ENCODE results near the gene KRT74. TPM values are rescaled to one million over a fixed set of nuclear protein-coding genes. Genes with fewer than 3 reads are reported as not detected.

KRT74 gene
- total RNA-seq, 1 donor from 2014 or later = not detected

DNA sequence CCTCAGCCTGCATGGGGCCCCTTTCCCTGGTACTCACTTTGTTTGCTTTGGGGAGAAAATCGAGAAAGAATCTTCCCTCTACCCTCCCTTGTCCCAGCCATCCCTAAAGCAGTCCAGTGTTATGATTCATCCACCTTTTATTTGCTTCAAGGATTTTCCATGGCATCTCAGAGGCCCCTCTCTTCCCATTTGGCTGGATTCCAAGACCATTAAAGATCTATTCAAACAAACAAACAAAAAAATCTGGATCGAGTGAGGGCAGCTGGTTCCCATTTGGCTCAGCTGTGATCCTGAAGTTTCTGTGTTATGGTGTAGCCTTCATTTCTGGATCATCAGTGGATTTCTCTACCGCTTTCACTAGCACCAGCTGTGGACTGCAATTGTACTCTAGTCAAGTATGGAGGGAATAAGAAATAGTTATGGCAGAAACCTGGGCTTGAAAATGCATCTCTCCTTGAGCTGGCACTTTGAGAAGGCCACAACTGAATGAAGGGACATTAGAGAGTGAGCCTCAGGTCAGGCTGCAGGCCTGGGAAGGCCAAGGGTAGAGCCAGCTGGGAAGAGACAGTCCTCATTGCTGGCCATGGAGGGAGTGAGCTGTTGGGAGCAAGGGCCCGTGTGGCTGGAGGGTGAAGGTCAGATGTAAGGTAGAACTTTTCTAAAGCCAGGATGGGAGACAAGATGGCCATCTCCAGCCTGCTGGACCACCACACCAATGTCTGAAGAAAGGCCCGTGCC lies 34.4 kb downstream of the KRT74 start:
- Mint-ChIP-seq H3K9me3 (no peaks in the 10 kb centered on the region), H3K27ac (no peak overlapping the region), H3K4me1 (ENCODE audit: low read depth) (peaks cover 6% of the 10 kb centered on the region), H3K36me3 (ENCODE audit: low read depth) (no peaks in the 10 kb centered on the region), H3K4me3 (no peak overlapping the region), H3K27me3 (ENCODE audit: insufficient read depth) (peaks cover 7% of the 10 kb centered on the region)
- intact Hi-C loops (cut with micrococcal nuclease) = no loop called here
- no peak for DNase-seq (ENCODE audit: low spot score)

DNA sequence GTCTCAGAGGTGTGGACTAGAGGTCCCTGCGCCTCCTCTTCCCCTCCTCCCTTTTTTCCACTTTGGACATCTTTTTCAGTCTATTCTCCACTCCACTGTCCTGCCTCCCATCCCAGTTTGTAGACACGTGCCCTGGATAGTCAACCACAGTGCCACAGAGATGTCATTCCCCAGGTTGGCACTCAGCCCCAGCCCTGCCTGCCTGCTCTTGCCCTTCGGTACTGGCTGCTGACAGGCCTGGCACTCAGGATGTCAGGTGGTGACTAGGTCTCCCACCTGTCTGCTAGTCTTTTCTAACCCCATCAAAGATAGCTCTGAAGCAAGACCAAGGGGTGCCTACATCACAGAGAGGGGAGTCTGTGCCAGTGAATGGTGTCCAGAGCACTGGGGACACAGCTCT lies 36.5 kb downstream of the KRT74 start:
- Mint-ChIP-seq H3K27me3 (ENCODE audit: insufficient read depth) (peaks cover 7% of the 10 kb centered on the region), H3K9me3 (no peaks in the 10 kb centered on the region), H3K36me3 (ENCODE audit: low read depth) (no peaks in the 10 kb centered on the region), H3K4me1 (ENCODE audit: low read depth) (no peaks in the 10 kb centered on the region), H3K27ac (no peak overlapping the region), H3K4me3 (no peak overlapping the region)
- DNase-seq (ENCODE audit: low spot score) = no peak
- intact Hi-C loops (cut with micrococcal nuclease) = no loop called here

DNA sequence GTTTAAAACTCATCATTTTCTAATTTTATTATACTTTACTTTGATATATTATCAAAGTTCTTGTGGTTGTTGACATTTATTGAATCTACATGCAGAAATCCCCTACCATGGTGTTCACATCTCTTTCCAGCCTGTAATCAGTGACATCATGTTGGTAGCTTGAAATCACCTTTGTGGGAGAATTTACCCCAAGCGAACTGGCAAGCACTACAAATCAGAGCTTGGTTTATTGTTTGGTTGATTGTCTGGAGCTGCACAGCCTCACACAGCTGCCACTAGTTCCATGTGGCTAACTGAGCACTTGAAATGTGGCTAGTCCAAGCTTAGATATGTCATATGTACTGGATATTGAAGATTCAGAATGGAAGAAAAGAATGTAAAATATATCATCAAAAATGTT lies 38.1 kb downstream of the KRT74 start:
- Mint-ChIP-seq H3K4me1 (ENCODE audit: low read depth) (no peaks in the 10 kb centered on the region), H3K36me3 (ENCODE audit: low read depth) (no peaks in the 10 kb centered on the region), H3K27me3 (ENCODE audit: insufficient read depth) (peaks cover 7% of the 10 kb centered on the region), H3K27ac (no peak overlapping the region), H3K4me3 (no peak overlapping the region), H3K9me3 (no peaks in the 10 kb centered on the region)
- DNase-seq (ENCODE audit: low spot score) = no peak
- intact Hi-C loops (cut with micrococcal nuclease) = no loop called here

- DNase-seq (ENCODE audit: low spot score) = no peak
- Mint-ChIP-seq H3K36me3 (ENCODE audit: low read depth) (no peaks in the 10 kb centered on the region), H3K27me3 (ENCODE audit: insufficient read depth) (peaks cover 7% of the 10 kb centered on the region), H3K9me3 (no peaks in the 10 kb centered on the region), H3K4me1 (ENCODE audit: low read depth) (no peaks in the 10 kb centered on the region), H3K4me3 (no peak overlapping the region), H3K27ac (no peak overlapping the region)
- intact Hi-C loops (cut with micrococcal nuclease) = no loop called here
These were observed 39.2 kb downstream of the KRT74 start for GRCh38 chr12:52534482-52534881.

DNA sequence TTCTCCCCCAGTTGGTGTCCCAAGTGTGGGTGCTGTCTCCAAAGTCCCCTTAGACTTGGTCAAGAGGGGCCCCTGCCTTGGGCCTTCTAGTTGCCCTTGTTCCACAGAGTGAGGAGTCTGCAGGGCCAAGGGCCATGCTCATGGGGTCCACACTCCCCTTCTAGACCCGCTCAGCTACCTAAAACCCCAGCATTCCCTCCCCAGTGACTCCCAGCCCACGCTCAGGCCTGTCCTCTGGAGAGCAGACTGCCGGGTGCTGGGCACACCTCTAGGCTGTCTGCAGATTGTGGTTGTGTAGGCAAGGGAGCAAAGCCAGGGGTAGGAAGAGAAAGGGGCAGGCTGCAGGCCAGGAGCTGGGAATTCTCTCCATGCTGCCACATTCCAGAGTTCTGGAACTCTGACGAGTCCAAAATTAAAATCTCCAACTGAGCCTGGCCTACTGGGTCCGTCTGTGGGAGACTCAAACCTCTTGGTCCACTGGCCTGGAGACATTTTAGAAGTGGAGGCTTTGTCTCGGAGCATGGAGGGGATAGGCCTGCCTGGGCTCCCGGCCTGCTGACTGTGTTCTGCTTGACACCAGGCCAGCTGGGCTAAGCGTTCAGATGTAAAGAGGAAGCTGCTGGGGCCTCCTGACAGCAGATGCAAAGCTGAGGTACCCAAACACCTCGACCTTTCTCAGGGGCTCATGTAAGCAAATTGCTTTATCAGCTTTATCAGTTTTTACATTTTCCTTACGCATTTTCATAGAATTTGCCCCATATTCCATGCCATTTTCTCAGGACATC lies 39.8 kb downstream of the KRT74 start:
- no peaks in the 10 kb centered on the region for H3K36me3 Mint-ChIP-seq (ENCODE audit: low read depth)
- H3K9me3 Mint-ChIP-seq = no peaks in the 10 kb centered on the region
- intact Hi-C loops (cut with micrococcal nuclease) = no loop called here
- no peak overlapping the region for H3K27ac Mint-ChIP-seq
- no peak for DNase-seq (ENCODE audit: low spot score)
- H3K27me3 Mint-ChIP-seq (ENCODE audit: insufficient read depth) = peaks cover 7% of the 10 kb centered on the region
- H3K4me1 Mint-ChIP-seq (ENCODE audit: low read depth) = no peaks in the 10 kb centered on the region
- H3K4me3 Mint-ChIP-seq = no peak overlapping the region

DNA sequence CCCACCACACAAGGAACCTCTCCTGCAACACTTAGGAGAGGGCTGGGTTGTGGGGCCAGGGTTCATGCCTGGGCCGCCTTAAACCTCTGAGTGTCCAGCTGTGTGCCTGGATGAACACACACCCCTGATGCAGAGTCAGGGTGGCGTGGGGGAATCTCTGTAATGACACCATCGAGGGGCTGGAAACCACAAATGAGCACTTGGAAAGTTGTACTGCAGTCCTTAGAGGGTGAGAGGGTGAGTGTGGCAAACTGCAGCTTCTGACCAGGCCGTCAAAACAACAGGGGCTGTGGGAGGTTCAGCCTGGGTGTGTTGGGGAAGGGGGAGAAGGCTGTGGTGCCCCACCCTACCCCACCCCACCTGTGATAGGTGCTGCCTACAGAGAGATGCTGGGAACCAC lies 41.0 kb downstream of the KRT74 start:
- Mint-ChIP-seq H3K27me3 (ENCODE audit: insufficient read depth) (peaks cover 2% of the 10 kb centered on the region), H3K36me3 (ENCODE audit: low read depth) (no peaks in the 10 kb centered on the region), H3K4me1 (ENCODE audit: low read depth) (no peaks in the 10 kb centered on the region), H3K9me3 (no peaks in the 10 kb centered on the region), H3K27ac (no peak overlapping the region), H3K4me3 (no peak overlapping the region)
- intact Hi-C loops (cut with micrococcal nuclease) = no loop called here
- DNase-seq (ENCODE audit: low spot score) = no peak

GRCh38 chr12:52531566-52532300 lies 41.9 kb downstream of the KRT74 start:
- intact Hi-C loops (cut with micrococcal nuclease) = no loop called here
- no peaks in the 10 kb centered on the region for H3K36me3 Mint-ChIP-seq (ENCODE audit: low read depth)
- no peaks in the 10 kb centered on the region for H3K27me3 Mint-ChIP-seq (ENCODE audit: insufficient read depth)
- DNase-seq (ENCODE audit: low spot score) = no peak
- H3K9me3 Mint-ChIP-seq = no peaks in the 10 kb centered on the region
- no peak overlapping the region for H3K4me3 Mint-ChIP-seq
- no peaks in the 10 kb centered on the region for H3K4me1 Mint-ChIP-seq (ENCODE audit: low read depth)
- no peak overlapping the region for H3K27ac Mint-ChIP-seq

- H3K9me3 Mint-ChIP-seq = no peaks in the 10 kb centered on the region
- H3K27me3 Mint-ChIP-seq (ENCODE audit: insufficient read depth) = no peaks in the 10 kb centered on the region
- H3K4me3 Mint-ChIP-seq = no peak overlapping the region
- no peaks in the 10 kb centered on the region for H3K36me3 Mint-ChIP-seq (ENCODE audit: low read depth)
- no peak overlapping the region for H3K27ac Mint-ChIP-seq
- intact Hi-C loops (cut with micrococcal nuclease) = no loop called here
- no peaks in the 10 kb centered on the region for H3K4me1 Mint-ChIP-seq (ENCODE audit: low read depth)
- no peak for DNase-seq (ENCODE audit: low spot score)
These were observed 42.7 kb downstream of the KRT74 start for GRCh38 chr12:52530905-52531304.

GRCh38 chr12:52530366-52530765 lies 43.3 kb downstream of the KRT74 start:
- Mint-ChIP-seq H3K27ac (no peak overlapping the region), H3K4me3 (no peak overlapping the region), H3K36me3 (ENCODE audit: low read depth) (no peaks in the 10 kb centered on the region), H3K9me3 (no peaks in the 10 kb centered on the region), H3K27me3 (ENCODE audit: insufficient read depth) (no peaks in the 10 kb centered on the region), H3K4me1 (ENCODE audit: low read depth) (no peaks in the 10 kb centered on the region)
- intact Hi-C loops (cut with micrococcal nuclease) = no loop called here
- no peak for DNase-seq (ENCODE audit: low spot score)

GRCh38 chr12:52529846-52530245 lies 43.8 kb downstream of the KRT74 start:
- H3K27ac Mint-ChIP-seq = no peak overlapping the region
- intact Hi-C loops (cut with micrococcal nuclease) = no loop called here
- H3K36me3 Mint-ChIP-seq (ENCODE audit: low read depth) = no peaks in the 10 kb centered on the region
- H3K4me3 Mint-ChIP-seq = no peak overlapping the region
- H3K27me3 Mint-ChIP-seq (ENCODE audit: insufficient read depth) = no peaks in the 10 kb centered on the region
- no peak for DNase-seq (ENCODE audit: low spot score)
- H3K4me1 Mint-ChIP-seq (ENCODE audit: low read depth) = no peaks in the 10 kb centered on the region
- no peaks in the 10 kb centered on the region for H3K9me3 Mint-ChIP-seq

DNA sequence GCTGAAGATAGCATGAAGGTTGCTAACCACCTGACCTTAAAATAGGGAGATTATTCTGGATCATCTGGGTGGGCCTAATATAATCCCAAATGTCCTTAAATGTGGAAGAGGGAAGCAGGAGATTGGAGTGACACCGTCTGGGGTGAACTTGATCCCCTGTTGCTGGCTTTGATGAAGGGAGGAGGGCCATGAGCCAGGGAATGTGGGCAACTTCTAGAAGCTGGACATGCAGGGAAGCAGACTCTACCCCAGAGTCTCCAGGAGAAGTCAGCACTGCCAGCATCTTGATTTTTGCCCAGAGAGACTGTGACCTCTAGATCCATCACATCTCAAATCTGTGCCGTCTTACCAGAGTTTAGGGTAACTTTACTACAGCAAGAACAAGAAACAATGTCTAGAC lies 44.2 kb downstream of the KRT74 start:
- intact Hi-C loops (cut with micrococcal nuclease) = no loop called here
- Mint-ChIP-seq H3K27me3 (ENCODE audit: insufficient read depth) (no peaks in the 10 kb centered on the region), H3K4me3 (no peak overlapping the region), H3K4me1 (ENCODE audit: low read depth) (no peaks in the 10 kb centered on the region), H3K9me3 (no peaks in the 10 kb centered on the region), H3K36me3 (ENCODE audit: low read depth) (no peaks in the 10 kb centered on the region), H3K27ac (no peak overlapping the region)
- no peak for DNase-seq (ENCODE audit: low spot score)

- no peak overlapping the region for H3K27ac Mint-ChIP-seq
- intact Hi-C loops (cut with micrococcal nuclease) = no loop called here
- H3K36me3 Mint-ChIP-seq (ENCODE audit: low read depth) = no peaks in the 10 kb centered on the region
- no peaks in the 10 kb centered on the region for H3K27me3 Mint-ChIP-seq (ENCODE audit: insufficient read depth)
- no peak for DNase-seq (ENCODE audit: low spot score)
- no peaks in the 10 kb centered on the region for H3K9me3 Mint-ChIP-seq
- H3K4me1 Mint-ChIP-seq (ENCODE audit: low read depth) = no peaks in the 10 kb centered on the region
- H3K4me3 Mint-ChIP-seq = no peak overlapping the region
These were observed 45.0 kb downstream of the KRT74 start for GRCh38 chr12:52528641-52529143.
